NCI-H187 (cell line): Measurements from ENCODE around the gene MSMO1.

ENCODE experiments used
- DNase-seq, 2 experiments: peaks; one replicate each; lab custom pipeline; 2025; lab: John Stamatoyannopoulos, UW

MSMO1 gene

DNA sequence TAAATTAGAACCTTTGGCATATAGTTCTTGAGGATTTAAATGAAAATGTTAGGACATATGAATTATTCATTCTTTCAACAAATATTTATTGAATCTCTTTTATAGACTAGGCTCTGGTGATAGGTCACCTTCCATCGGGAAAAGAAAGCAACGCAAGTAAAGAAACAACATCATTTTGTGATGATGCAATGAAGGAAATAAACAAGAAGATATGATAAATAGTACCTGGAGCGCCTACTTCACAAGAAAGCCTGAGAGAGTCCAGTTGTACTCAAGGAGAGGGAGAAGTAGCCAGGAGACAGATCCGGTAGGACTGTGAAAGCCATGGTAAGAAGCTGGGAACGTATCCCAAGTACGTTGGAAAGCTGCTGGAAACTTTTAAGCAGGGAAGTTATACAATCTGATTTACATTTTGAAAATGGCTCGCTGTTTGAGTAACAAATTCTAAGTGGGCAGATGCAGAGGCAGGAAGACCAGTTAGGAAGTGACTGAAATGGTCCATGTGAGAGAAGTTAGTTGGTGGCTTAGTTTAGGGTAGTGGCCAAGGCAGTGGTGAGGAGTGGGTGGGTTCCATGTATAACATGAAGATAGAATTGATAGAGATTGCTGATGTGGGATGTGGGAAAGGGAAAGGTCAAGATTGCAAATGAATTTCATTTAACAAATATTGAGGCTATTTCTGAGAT is 33.7 kb downstream of the MSMO1 start:
- DNase-seq, result no peak

GRCh38 chr4:165361810-165362209 is 34.3 kb downstream of the MSMO1 start:
- no peak for DNase-seq

- DNase-seq, result no peak
These were observed 37.1 kb downstream of the MSMO1 start for GRCh38 chr4:165364452-165365080.

GRCh38 chr4:165367040-165367439 is 39.6 kb downstream of the MSMO1 start:
- DNase-seq, result no peak

- no peak for DNase-seq
These were observed 40.6 kb downstream of the MSMO1 start for GRCh38 chr4:165368114-165368513.

- DNase-seq, result no peak
These were observed 41.1 kb downstream of the MSMO1 start for GRCh38 chr4:165368567-165368966.

GRCh38 chr4:165369522-165369921 is 42.1 kb downstream of the MSMO1 start:
- no peak for DNase-seq

DNA sequence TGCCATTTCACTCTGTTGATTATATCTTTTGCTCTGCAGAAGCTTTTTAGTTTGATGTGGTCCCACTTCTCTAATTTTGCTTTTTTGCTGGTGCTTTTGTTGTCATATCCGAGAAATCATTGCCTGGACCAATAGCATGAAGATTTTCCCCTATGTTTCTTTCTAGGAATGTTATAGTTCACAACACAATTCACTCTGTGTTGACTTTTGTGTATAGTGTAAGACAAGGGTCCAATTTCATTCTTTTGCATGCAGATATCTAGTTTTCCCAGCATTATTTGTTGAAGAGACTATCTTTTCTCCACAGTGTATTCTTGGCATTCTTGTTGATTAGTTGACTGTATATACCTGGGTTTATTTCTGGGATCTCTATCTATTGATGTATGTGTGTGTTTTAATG is 43.1 kb downstream of the MSMO1 start:
- no peak for DNase-seq

GRCh38 chr4:165375465-165375864 is 48.0 kb downstream of the MSMO1 start:
- DNase-seq, result no peak

- DNase-seq, result no peak
These were observed 50.9 kb downstream of the MSMO1 start for GRCh38 chr4:165378398-165378744.

GRCh38 chr4:165378745-165379677 is 51.5 kb downstream of the MSMO1 start, which contains the start of gene CPE:
Gene CPE (plus strand): TSS chr4:165379008. CDS start chr4:165379222, 214 bp downstream.
- peak; percentile 39 to 55 for DNase-seq

DNA sequence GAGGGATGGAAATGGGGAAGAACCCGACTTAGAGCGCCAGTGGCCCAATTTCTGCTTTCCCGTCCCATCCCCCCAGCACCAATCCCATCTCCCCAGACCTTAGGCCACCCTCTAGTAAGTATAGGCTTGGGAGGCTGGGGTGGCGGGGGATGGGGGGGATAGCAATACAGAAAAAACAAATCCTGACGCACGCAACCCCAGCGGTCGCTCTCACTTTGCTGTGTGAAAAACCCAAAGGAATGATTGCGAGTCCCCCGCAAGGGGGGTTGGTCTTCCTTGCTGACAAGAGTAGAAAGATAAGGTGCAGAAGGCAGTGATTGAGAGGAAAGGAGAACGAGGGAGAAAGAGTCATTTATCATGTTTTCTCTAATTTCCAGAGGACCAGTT is 52.2 kb downstream of the MSMO1 start:
- peak in 1 of 2 experiments; percentile 62 for DNase-seq

DNA sequence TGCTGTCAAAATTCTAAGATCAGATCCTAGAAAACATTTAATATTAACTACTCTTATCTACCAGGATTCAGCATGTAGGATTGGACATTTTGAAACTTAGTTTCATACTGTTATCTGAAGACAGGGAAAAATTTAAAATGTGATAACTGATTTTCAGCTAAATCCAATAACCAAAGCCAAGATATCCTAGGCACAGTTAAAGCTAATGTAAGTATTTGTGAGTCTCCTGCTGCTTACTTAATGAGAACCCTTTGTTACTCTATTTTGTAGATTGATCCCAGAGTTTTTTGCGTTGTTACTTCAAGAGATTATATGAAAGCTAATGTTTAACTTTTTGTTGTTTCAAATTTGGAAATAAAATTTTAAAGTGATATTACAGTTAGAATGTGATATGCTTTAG is 53.3 kb downstream of the MSMO1 start:
- no peak for DNase-seq

GRCh38 chr4:165381821-165382373 is 54.4 kb downstream of the MSMO1 start:
- DNase-seq, result no peak

- DNase-seq, result no peak
These were observed 55.2 kb downstream of the MSMO1 start for GRCh38 chr4:165382640-165383039.

DNA sequence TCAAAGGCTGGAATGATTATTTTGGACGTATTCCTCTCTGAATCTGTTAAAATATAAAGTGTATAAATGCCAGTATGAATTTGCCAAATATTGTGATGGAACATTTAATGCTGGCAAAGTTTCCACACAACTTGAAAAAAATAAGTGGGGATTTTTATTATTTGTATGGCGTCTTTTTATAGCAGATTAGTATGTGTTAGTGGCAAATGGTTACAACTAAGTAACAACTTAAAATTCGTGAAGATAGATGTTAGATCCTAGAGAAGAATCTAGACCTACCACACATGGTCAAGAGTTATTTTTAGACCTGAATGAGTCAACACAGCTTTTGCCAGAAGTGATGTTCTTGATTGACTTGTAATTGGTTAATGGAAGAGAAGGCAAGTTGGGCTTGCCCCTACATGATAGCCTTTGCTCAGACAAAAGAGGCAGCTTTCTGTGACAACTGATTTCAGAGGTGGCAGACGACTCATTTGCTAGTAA is 56.2 kb downstream of the MSMO1 start:
- DNase-seq, result peak; percentile 17 to 33

DNA sequence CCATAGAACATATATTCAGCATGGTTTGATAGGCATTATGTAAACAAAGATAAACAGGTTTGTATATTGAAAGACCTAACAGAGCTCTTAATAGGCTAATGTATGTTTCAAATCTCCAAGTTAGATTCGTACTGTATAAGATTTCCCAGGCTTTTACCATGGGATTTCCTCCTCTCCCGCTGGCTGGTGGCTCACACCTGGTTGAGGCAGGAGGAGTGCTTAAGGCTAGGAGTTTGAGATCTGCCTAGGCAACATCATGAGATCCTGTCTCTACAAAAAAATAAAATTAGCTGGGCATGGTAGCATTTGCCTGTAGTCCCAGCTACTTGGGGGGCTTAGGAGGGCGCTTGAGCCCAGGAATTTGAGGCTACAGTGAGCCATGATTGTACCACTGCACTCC is 56.7 kb downstream of the MSMO1 start:
- DNase-seq, result no peak

GRCh38 chr4:165384598-165384997 is 57.1 kb downstream of the MSMO1 start:
- peak in 1 of 2 experiments; percentile 25 for DNase-seq

GRCh38 chr4:165385126-165385525 is 57.7 kb downstream of the MSMO1 start:
- DNase-seq, result no peak

GRCh38 chr4:165386328-165386727 is 58.9 kb downstream of the MSMO1 start:
- DNase-seq, result no peak

GRCh38 chr4:165388756-165389155 is 61.3 kb downstream of the MSMO1 start:
- no peak for DNase-seq
